Measurements from ENCODE around the gene SLC8A2. TPM values are rescaled to one million over a fixed set of nuclear protein-coding genes. Genes with fewer than 3 reads are reported as not detected.

Gene SLC8A2
- total RNA-seq = 1 to 10 TPM in 1 of 2 donors, under 1 TPM in 1; 0.33 to 1.0 TPM

GRCh38 chr19:47471733-47472457, at the start of gene SLC8A2:
TSS of gene SLC8A2 (minus strand) at chr19:47471893. CDS start at chr19:47466403, 5,490 bp downstream.

GRCh38 chr19:47514869-47515588, 43.3 kb upstream of the SLC8A2 start, which contains the start of gene NAPA:
TSS of gene NAPA (minus strand) at chr19:47515063. CDS start at chr19:47514940, 123 bp downstream.

GRCh38 chr19:47483800-47484690, 12.4 kb upstream of the SLC8A2 start, which contains the start of gene KPTN:
TSS of gene KPTN (minus strand) at chr19:47484219. CDS start at chr19:47484160, 59 bp downstream.

GRCh38 chr19:47419030-47419783, 52.5 kb downstream of the SLC8A2 start, which contains the start of gene MEIS3:
TSS of gene MEIS3 (minus strand) at chr19:47419527. CDS start at chr19:47419081, 446 bp downstream.

Other genes with a start within 250 kb of the SLC8A2 start
- gene BBC3, start 240.7 kb downstream of the SLC8A2 start, total RNA-seq = 1 to 10 TPM; 5.0 to 8.9 TPM
- 1 to 10 TPM; 2.1 to 4.3 TPM for gene CCDC9, start 215.4 kb downstream of the SLC8A2 start, total RNA-seq
- under 1 TPM; 0.69 to 1.00 TPM for gene INAFM1, start 197.0 kb downstream of the SLC8A2 start, total RNA-seq
- under 1 TPM; under 0.01 to 0.33 TPM for gene C5AR1, start 162.0 kb downstream of the SLC8A2 start, total RNA-seq
- not detected for gene C5AR2, start 139.7 kb downstream of the SLC8A2 start, total RNA-seq
- 10 to 100 TPM; 11.0 to 15.3 TPM for gene DHX34, start 122.6 kb downstream of the SLC8A2 start, total RNA-seq
- gene MEIS3, start 52.4 kb downstream of the SLC8A2 start, total RNA-seq = 10 to 100 TPM; 11.0 to 29.3 TPM
- 1 to 10 TPM; 4.5 to 8.0 TPM for gene KPTN, start 12.3 kb upstream of the SLC8A2 start, total RNA-seq
- 100 to 1,000 TPM; 269 to 270 TPM for gene NAPA, start 43.2 kb upstream of the SLC8A2 start, total RNA-seq
- under 1 TPM in 1 of 2 donors, not detected in 1; 0.69 TPM for gene ZNF541, start 101.3 kb upstream of the SLC8A2 start, total RNA-seq
- gene BICRA, start 137.2 kb upstream of the SLC8A2 start, total RNA-seq = 10 to 100 TPM in 1 of 2 donors, 1 to 10 TPM in 1; 7.3 to 11.7 TPM
- 10 to 100 TPM; 14.5 to 18.3 TPM for gene EHD2, start 241.5 kb upstream of the SLC8A2 start, total RNA-seq

Data from melanocyte of skin (primary cell).